ENCODE measurements around the gene SLC2A3.
"Not testable (repeated sequence)": the region's sequence is repeated elsewhere in the genome, so short reads cannot be mapped to it uniquely, and the experiment has no call there.

GRCh38 chr12:7906303-7906702, 29.7 kb downstream of the SLC2A3 start:
- not testable (repeated sequence) for TF ChIP-seq EZH2phosphoT487 (IDR thresholded peaks at IDR 0.05; ENCODE audit: unreplicated experiment); POLR2AphosphoS5 (IDR thresholded peaks at IDR 0.05; ENCODE audit: low read depth)
